Measurements from ENCODE around the gene CDHR3.

CDHR3 gene

DNA sequence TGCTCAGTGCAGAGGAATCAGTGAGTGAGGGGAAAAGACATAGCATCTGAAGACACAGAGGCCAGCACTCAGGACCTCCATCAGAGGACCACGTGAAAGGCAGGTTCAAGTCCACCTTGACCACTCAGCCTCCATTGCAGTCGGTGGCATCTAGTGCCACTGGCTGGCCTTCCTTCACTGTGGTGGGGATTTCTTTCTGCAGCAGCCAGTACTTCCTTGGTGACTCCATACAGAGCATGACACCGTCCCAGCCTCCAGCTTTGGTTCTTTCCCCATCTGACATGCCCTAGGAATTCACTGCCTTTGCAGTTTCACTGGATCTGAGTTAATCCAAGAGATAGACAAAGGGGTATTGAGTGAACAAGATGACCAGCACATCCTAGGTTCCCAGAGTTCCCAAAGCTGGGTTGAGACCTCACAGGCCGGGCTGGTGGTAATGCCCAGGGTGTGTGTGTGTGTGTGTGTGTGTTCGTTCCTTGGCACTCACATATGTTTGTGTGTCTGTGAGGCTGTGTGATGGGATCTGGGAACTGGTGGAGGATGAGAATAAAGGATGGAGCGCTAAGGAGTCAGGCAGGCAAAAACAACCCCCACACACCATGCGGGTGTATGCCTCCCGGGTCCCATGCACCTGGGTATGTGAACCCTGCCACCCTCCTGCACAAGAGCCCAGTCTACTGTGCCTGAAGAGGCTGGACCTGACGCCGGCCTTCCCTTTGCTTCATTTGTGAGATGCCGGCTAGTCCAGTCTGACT lies 91.3 kb downstream of the CDHR3 start:
- Histone ChIP-seq H3K27ac (no peak overlapping the region), H3K4me3 (no peak overlapping the region), H3K9ac (ENCODE audit: insufficient read length) (no peak overlapping the region), H3K9me3 (ENCODE audit: low read depth, low read length) (no peaks in the 10 kb centered on the region), H3K36me3 (ENCODE audit: insufficient read depth, low read length) (no peaks in the 10 kb centered on the region)
- DNase-seq (ENCODE audit: low read depth, low spot score) = no peak
- TF ChIP-seq FOXP2 (optimal IDR thresholded peaks at IDR 0.05; ENCODE audit: control extremely low read depth, extremely low read length, insufficient read depth) = no peak
- TF ChIP-seq POLR2AphosphoS5 (IDR thresholded peaks at IDR 0.05; ENCODE audit: borderline replicate concordance, low read depth, low read length) = no peak
- TF ChIP-seq EZH2 (IDR thresholded peaks at IDR 0.05) = no peak

DNA sequence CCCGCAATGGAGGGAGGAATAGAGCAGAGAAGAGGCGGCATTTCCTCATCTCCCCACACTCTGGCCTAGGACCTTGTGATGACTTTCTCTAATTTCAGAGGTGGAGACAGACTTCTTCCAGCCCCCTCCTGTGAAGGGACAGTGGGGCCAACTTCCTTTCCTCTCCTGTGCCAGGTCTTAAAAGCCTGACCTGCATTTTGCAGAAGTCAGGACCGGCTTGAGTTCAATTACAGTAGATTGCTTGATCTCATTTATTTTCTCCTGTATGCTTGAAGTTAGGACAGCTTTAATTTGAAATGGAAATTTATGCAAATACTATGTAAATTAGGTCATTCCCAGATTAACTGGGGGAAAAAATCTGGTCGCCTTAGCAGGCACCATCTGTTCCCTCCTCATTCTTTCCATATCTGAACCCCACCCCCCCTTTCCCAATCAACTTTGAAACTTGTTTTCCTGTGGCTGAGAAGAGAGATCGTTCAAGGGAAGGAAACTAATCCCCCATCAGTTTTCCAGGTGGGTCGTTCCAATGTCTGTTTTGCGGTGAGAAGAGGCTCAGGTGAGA lies 92.0 kb downstream of the CDHR3 start:
- no peak for DNase-seq (ENCODE audit: low read depth, low spot score)
- TF ChIP-seq FOXP2 (optimal IDR thresholded peaks at IDR 0.05; ENCODE audit: control extremely low read depth, extremely low read length, insufficient read depth) (no peak), POLR2AphosphoS5 (IDR thresholded peaks at IDR 0.05; ENCODE audit: borderline replicate concordance, low read depth, low read length) (no peak), EZH2 (IDR thresholded peaks at IDR 0.05) (no peak)
- H3K9ac ChIP-seq (ENCODE audit: insufficient read length) = no peak overlapping the region
- no peak overlapping the region for H3K4me3 ChIP-seq
- no peaks in the 10 kb centered on the region for H3K9me3 ChIP-seq (ENCODE audit: low read depth, low read length)
- H3K36me3 ChIP-seq (ENCODE audit: insufficient read depth, low read length) = no peaks in the 10 kb centered on the region
- H3K27ac ChIP-seq = no peak overlapping the region

DNA sequence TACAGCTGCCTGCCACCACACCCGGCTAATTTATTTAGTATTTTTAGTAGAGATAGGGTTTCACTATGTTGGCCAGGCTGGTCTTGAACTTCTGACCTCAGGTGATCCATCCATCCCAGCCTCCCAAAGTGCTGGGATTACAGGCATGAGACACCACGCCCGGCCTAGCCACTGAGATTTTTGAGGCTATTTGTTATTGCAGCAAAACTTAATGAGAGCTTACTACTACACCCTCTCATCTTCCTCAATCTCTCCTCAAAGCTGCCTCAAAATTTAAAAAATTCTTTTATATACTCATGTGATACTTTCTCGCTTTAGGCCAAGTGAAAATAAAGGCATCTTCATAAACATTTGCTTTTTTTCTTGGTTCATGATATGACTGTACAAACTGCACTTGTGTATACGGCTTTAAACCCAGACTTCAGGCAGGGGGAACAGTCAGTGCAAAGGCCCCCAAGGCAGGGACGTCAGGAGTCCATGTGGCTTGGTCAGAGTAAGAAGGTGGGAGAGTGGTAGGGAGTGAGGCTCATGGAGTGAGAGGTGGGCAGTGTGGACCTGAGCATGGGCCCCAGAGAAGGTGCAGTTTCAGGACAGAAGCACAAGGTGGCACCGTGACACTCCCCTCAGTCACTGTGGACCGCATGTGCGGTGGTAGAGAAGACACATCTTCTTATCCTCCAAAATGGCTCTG lies 93.6 kb downstream of the CDHR3 start:
- H3K4me3 ChIP-seq = no peak overlapping the region
- no peak overlapping the region for H3K9ac ChIP-seq (ENCODE audit: insufficient read length)
- H3K36me3 ChIP-seq (ENCODE audit: insufficient read depth, low read length) = no peaks in the 10 kb centered on the region
- no peak for DNase-seq (ENCODE audit: low read depth, low spot score)
- H3K27ac ChIP-seq = no peak overlapping the region
- no peaks in the 10 kb centered on the region for H3K9me3 ChIP-seq (ENCODE audit: low read depth, low read length)
- no peak for TF ChIP-seq POLR2AphosphoS5 (IDR thresholded peaks at IDR 0.05; ENCODE audit: borderline replicate concordance, low read depth, low read length)
- TF ChIP-seq FOXP2 (optimal IDR thresholded peaks at IDR 0.05; ENCODE audit: control extremely low read depth, extremely low read length, insufficient read depth) = no peak
- TF ChIP-seq EZH2 (IDR thresholded peaks at IDR 0.05) = no peak

DNA sequence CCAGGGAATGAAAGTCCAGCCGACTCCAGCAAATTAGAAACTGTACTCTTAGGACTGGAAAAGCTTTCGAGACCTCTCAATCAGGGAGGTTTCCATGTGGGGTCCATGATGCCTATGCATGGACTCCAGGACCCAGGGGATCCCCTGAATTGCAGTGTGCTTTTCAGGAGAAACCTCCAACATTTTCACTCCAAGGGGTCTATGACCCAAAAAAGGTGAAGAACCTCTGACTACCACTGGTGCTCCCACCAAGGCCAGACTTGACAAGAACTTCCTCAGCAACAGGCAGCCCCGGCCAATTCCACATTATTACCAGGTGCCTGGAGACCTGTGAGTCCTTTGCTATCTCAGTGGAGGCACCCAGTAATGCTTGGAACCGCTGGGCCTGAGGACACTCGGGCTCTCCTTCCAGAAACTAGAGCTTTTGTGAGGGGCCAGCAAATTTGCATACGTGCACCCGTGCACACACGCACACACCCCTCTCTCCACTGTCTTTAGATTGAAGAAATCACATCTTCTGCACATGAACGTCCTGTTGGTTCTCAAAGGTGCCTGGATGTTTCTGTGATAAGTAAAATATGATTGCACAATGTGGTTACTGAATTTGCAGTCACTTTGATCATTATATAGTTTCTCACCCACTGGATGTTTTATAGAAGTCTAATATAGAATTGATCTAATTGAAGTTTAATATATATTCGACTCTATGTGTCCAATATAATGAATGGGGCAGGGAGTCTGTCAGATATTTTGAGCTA lies 94.3 kb downstream of the CDHR3 start:
- H3K9ac ChIP-seq (ENCODE audit: insufficient read length) = no peak overlapping the region
- no peak for TF ChIP-seq EZH2 (IDR thresholded peaks at IDR 0.05)
- TF ChIP-seq FOXP2 (optimal IDR thresholded peaks at IDR 0.05; ENCODE audit: control extremely low read depth, extremely low read length, insufficient read depth) = no peak
- TF ChIP-seq POLR2AphosphoS5 (IDR thresholded peaks at IDR 0.05; ENCODE audit: borderline replicate concordance, low read depth, low read length) = no peak

DNA sequence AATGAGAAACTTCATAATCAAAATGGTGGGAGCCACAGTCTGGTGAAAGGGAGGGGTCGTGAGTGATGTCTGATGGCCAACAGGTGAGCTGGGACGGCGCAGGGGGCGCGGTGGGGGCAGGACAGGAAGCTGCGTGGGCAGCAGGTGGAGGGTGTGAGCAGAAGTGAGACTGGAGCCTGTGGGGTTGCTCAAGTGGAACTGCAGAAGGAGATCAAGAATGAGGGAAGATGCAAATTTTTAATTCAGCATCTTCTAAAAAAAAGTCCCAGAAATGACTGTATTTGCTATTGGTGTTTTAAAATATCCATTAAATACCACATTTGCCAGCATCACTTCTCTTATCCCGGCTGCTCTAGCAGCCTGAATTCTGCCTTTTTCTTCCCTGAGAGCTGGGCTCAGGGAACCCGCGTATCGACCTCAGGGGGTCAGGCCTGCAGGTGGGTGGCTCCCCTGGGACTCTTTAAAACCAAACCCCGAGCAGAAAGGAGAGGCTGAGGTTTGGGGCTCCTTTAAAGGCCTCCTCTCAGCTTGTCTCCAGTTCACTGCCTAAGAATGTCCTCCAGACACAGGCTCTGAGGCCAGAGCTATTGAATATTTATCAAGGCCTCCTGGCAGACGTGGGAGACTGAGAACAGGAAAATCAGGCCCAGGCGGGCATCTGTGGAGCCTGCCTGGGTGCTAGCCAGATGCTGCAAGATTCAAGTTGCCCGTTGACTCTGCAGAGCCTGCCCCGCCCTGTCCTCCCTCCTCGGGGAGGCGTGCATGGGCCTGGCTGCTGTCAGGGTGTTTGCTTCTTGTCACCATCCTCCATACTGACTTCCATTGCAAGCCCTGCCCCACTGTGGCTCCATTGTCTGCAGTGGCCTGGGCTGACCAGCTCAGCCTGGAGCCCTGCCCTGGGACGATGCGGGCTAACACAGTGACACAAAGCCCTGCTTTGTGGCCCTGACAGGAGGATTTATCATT lies 95.2 kb downstream of the CDHR3 start:
- H3K4me3 ChIP-seq = no peak overlapping the region
- TF ChIP-seq EZH2 (IDR thresholded peaks at IDR 0.05) = no peak
- no peak for TF ChIP-seq FOXP2 (optimal IDR thresholded peaks at IDR 0.05; ENCODE audit: control extremely low read depth, extremely low read length, insufficient read depth)
- no peak overlapping the region for H3K9ac ChIP-seq (ENCODE audit: insufficient read length)
- no peaks in the 10 kb centered on the region for H3K36me3 ChIP-seq (ENCODE audit: insufficient read depth, low read length)
- no peaks in the 10 kb centered on the region for H3K9me3 ChIP-seq (ENCODE audit: low read depth, low read length)
- H3K27ac ChIP-seq = no peak overlapping the region
- no peak for DNase-seq (ENCODE audit: low read depth, low spot score)

More for the DNA sequence above, 94.3 kb downstream of the CDHR3 start:
- Histone ChIP-seq H3K9me3 (ENCODE audit: low read depth, low read length) (no peaks in the 10 kb centered on the region), H3K4me3 (no peak overlapping the region), H3K36me3 (ENCODE audit: insufficient read depth, low read length) (no peaks in the 10 kb centered on the region), H3K27ac (no peak overlapping the region)
- DNase-seq (ENCODE audit: low read depth, low spot score) = no peak

DNA sequence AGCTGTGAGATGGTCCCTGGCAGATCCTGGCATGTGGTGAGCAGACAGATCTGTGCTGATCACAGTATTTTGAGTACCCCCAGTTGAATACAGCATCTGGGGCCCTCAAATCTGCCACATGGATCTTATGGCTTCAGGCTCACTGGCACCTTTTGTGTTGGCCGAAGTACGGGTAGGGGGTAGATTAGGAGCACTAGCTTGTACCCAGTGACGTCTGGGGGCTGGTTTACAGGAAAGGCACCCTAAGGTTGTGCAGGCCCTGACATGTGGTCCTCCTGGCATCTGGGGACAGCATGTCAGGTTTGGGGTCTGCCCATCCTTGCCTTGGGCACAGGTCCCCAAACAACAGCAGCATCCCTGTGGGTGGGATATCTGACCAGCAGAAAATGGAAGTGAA lies 95.9 kb downstream of the CDHR3 start:
- no peak for TF ChIP-seq POLR2AphosphoS5 (IDR thresholded peaks at IDR 0.05; ENCODE audit: borderline replicate concordance, low read depth, low read length)
- no peak for TF ChIP-seq EZH2 (IDR thresholded peaks at IDR 0.05)
- no peak for TF ChIP-seq FOXP2 (optimal IDR thresholded peaks at IDR 0.05; ENCODE audit: control extremely low read depth, extremely low read length, insufficient read depth)
- no peak for DNase-seq (ENCODE audit: low read depth, low spot score)
- no peak overlapping the region for H3K4me3 ChIP-seq
- H3K9ac ChIP-seq (ENCODE audit: insufficient read length) = no peak overlapping the region
- no peak overlapping the region for H3K27ac ChIP-seq
- H3K36me3 ChIP-seq (ENCODE audit: insufficient read depth, low read length) = no peaks in the 10 kb centered on the region
- no peaks in the 10 kb centered on the region for H3K9me3 ChIP-seq (ENCODE audit: low read depth, low read length)

DNA sequence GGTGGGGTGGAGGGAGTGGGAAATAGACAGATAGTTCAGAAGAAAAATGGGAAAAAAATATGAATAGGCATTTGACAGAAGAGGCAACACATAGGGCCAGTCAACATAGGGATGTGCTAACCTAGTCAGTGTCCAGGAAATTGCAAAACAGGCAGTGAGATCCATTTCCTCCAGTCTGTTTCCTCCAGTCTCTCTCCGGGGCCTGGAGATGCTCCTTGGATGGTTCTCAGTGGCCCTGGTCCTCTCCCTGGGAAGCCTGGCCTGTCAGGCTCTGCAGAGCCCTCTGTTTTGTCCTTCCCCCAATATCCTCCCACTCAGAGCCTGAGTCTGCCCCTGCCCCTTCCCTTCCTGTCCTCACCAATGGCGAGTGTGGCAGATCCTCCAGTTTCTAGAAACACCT lies 96.5 kb downstream of the CDHR3 start:
- H3K36me3 ChIP-seq (ENCODE audit: insufficient read depth, low read length) = no peaks in the 10 kb centered on the region
- H3K9ac ChIP-seq (ENCODE audit: insufficient read length) = no peak overlapping the region
- H3K9me3 ChIP-seq (ENCODE audit: low read depth, low read length) = no peaks in the 10 kb centered on the region
- TF ChIP-seq EZH2 (IDR thresholded peaks at IDR 0.05) (no peak), POLR2AphosphoS5 (IDR thresholded peaks at IDR 0.05; ENCODE audit: borderline replicate concordance, low read depth, low read length) (no peak), FOXP2 (optimal IDR thresholded peaks at IDR 0.05; ENCODE audit: control extremely low read depth, extremely low read length, insufficient read depth) (no peak)
- no peak overlapping the region for H3K4me3 ChIP-seq
- H3K27ac ChIP-seq = no peak overlapping the region
- DNase-seq (ENCODE audit: low read depth, low spot score) = no peak
